Activated gamma-delta T cell (primary cell): ENCODE measurements around the gene LPCAT1.
"Not testable (repeated sequence)": the region's sequence is repeated elsewhere in the genome, so short reads cannot be mapped to it uniquely, and the experiment has no call there.

Experiments
- DNase-seq: peaks from one replicate; lab custom pipeline; 2025; lab: John Stamatoyannopoulos, UW

LPCAT1 gene

GRCh38 chr5:1521671-1522600 lies 1.8 kb downstream of the LPCAT1 start:
- DNase-seq, result no peak

- DNase-seq, result no peak
Observed at GRCh38 chr5:1520791-1521453, 2.8 kb downstream of the LPCAT1 start.

- no peak for DNase-seq
Observed at GRCh38 chr5:1519631-1520210, 4.0 kb downstream of the LPCAT1 start.

- no peak for DNase-seq
Observed at GRCh38 chr5:1517838-1518237, 5.9 kb downstream of the LPCAT1 start.

GRCh38 chr5:1516615-1517601 lies 6.9 kb downstream of the LPCAT1 start:
- no peak for DNase-seq

GRCh38 chr5:1515921-1516571 lies 7.7 kb downstream of the LPCAT1 start:
- DNase-seq, result peak; percentile 15

GRCh38 chr5:1515311-1515920 lies 8.3 kb downstream of the LPCAT1 start:
- DNase-seq, result no peak

GRCh38 chr5:1514819-1515310 lies 8.9 kb downstream of the LPCAT1 start:
- not testable (repeated sequence) for DNase-seq

GRCh38 chr5:1514027-1514818 lies 9.5 kb downstream of the LPCAT1 start:
- no peak for DNase-seq

- no peak for DNase-seq
Observed at GRCh38 chr5:1513326-1514026, 10.3 kb downstream of the LPCAT1 start.

GRCh38 chr5:1512541-1513291 lies 11.0 kb downstream of the LPCAT1 start:
- no peak for DNase-seq

GRCh38 chr5:1511651-1512540 lies 11.9 kb downstream of the LPCAT1 start:
- DNase-seq, result no peak

GRCh38 chr5:1511048-1511447 lies 12.7 kb downstream of the LPCAT1 start:
- no peak for DNase-seq

GRCh38 chr5:1510631-1511030 lies 13.1 kb downstream of the LPCAT1 start:
- no peak for DNase-seq

GRCh38 chr5:1510151-1510561 lies 13.6 kb downstream of the LPCAT1 start:
- DNase-seq, result no peak

GRCh38 chr5:1509346-1510085 lies 14.2 kb downstream of the LPCAT1 start:
- no peak for DNase-seq
